Kidney epithelial cell (primary cell): Measurements from ENCODE around the gene CYB561. TPM values are rescaled to one million over a fixed set of nuclear protein-coding genes. Genes with fewer than 3 reads are reported as not detected.

ENCODE experiments used
- DNase-seq: peaks from one replicate; pipeline ENCODE4 v3.0.0-alpha.2; 2010; ENCODE audit warnings: low read depth
- H3K27me3 ChIP-seq: 2 replicates; pipeline ENCODE4 v1.6.0; 2011; ENCODE audit warnings: low read length; ENCODE audit not compliant: control insufficient read depth, insufficient read depth
- H3K36me3 ChIP-seq: 2 replicates; pipeline ENCODE4 v1.5.1; 2011; ENCODE audit warnings: low read length; ENCODE audit not compliant: control insufficient read depth, insufficient read depth
- H3K4me3 ChIP-seq: 2 replicates; pipeline ENCODE4 v1.5.1; 2011; ENCODE audit warnings: low read depth, mild to moderate bottlenecking, control low read depth, low read length
- total RNA-seq: library from RNA; depleted of rRNA; stranded (reverse); fragments of >200 nt; gene quantifications from 2 replicates; pipeline ENCODE4 v1.2.3, GENCODE V29; 2015
- TF ChIP-seq, protein P1 (sequence below): IDR thresholded peaks from 2 replicates; pipeline ENCODE4 v1.5.1; 2011; ENCODE audit warnings: mild to moderate bottlenecking, moderate library complexity, low read length, control low read depth, inconsistent platforms; ENCODE audit not compliant: insufficient read depth, poor library complexity, severe bottlenecking

Gene CYB561
- total RNA-seq, 1 donor from 2014 or later, result 19.3 TPM

DNA sequence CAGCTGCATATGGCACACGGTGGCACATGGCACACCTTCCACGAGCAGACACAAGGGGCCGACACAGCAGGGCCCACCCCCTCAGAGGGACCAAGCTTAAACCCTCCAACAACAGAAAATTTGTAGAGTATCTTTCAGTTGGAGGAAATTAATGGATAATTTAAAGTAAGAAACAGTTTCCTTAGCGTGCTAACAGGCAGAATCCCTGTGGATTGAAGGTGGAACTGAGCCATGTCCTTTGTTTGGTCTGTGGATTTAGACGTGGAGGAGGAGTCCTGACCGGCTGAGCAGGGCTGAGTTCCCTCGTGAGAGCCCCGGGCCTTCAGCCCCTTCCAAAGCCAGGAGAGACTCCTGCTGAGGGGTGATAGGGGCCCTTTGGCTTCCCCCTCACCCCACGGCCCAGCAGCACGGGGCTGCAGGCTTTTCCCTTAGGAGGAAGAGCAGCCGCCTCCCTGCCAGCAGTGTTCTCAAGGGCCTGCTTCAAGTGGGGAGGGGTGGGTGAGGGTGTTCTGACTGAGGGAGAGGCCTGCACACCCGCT lies 1.4 kb upstream of the CYB561 start:
- Histone ChIP-seq H3K27me3 (no peaks in the 10 kb centered on the region), H3K36me3 (no peaks in the 10 kb centered on the region), H3K4me3 (no peak overlapping the region)
- DNase-seq, result no peak
- TF ChIP-seq, protein P1, sequence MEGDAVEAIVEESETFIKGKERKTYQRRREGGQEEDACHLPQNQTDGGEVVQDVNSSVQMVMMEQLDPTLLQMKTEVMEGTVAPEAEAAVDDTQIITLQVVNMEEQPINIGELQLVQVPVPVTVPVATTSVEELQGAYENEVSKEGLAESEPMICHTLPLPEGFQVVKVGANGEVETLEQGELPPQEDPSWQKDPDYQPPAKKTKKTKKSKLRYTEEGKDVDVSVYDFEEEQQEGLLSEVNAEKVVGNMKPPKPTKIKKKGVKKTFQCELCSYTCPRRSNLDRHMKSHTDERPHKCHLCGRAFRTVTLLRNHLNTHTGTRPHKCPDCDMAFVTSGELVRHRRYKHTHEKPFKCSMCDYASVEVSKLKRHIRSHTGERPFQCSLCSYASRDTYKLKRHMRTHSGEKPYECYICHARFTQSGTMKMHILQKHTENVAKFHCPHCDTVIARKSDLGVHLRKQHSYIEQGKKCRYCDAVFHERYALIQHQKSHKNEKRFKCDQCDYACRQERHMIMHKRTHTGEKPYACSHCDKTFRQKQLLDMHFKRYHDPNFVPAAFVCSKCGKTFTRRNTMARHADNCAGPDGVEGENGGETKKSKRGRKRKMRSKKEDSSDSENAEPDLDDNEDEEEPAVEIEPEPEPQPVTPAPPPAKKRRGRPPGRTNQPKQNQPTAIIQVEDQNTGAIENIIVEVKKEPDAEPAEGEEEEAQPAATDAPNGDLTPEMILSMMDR, result no peak

DNA sequence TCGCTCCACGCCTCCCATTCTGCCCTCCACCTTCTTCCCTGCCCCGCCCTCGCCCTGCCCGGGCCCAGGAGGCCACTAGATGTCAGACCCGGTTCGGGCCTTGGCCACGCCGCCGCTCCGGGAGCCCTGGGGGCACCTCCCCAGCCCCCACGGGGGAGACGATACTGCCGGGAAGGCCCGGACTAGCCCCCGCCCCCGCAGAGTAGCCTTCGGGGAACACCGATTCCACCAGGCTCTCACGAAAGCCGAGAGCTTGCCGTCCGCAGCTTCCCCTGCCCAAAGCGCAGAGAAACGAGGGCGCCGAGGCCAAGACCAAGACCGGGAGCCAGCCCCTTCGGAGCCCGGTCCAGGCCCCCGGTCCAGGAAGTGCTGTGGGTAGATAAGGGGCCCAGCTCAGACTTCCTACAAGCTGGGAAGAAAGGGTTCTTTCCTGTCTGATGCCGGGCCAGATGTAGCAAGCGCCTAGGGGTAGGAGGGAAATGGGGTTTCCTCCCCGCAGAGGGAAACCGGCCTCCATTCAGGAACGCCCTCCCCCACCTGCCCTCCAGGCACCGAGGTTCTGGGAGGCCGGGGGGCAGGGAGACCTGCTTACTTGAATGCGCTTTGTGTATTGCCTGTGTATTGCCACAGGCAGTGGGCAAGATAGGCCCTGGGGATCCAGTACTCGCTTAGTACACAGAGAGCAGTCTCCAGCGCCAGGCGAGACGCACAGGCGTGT lies 806 bp upstream of the CYB561 start:
- TF ChIP-seq, protein P1, result peak; percentile 26
- DNase-seq, result no peak
- H3K27me3 ChIP-seq, result no peaks in the 10 kb centered on the region
- H3K4me3 ChIP-seq, result peak overlapping the region; percentile 54
- H3K36me3 ChIP-seq, result no peaks in the 10 kb centered on the region

GRCh38 chr17:63445571-63445953 lies 544 bp downstream of the CYB561 start:
- peak overlapping the region; percentile 54 for H3K4me3 ChIP-seq
- TF ChIP-seq, protein P1, result no peak
- H3K36me3 ChIP-seq, result no peaks in the 10 kb centered on the region
- no peaks in the 10 kb centered on the region for H3K27me3 ChIP-seq
- DNase-seq, result no peak

DNA sequence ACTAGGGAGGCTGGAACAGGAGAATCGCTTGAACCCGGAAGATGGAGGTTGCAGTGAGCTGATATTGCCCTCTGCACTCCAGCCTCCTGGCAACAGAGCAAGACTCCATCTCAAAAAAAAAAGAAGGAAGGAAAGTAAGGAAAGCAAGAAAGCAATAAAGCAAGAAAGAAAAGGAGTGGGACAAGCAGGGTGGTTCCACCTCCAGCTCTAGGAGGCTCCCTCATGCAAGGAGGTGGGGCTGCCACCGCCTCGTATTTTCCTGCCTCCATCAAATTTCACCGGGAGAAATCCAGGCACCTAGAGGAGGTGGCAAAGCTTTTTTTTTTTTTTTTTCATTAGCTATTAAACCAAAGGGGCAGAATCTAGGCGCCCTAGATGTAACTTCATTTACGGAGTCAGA lies 1.0 kb downstream of the CYB561 start:
- Histone ChIP-seq H3K36me3 (no peaks in the 10 kb centered on the region), H3K4me3 (peak overlapping the region; percentile 54), H3K27me3 (no peaks in the 10 kb centered on the region)
- TF ChIP-seq, protein P1, result no peak
- DNase-seq, result no peak

DNA sequence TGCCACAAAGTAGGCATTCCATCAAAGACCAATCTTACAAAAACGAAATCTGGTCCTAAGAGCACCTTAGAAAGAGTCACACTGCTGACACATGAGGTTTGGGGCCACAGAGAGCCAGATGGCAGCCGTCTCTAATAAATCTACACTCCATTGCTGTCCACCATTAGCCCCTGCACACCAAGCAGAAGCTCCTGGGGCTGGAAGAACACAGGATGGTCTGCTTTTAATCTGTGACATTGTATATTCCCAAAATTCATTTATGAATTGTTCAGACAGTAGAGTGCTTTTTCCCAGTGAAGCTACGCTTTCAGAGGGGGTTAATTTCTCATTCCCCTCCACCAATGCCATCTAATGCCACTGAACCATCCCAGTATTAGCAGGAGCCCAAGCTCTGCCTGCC lies 1.6 kb downstream of the CYB561 start:
- no peak for DNase-seq
- Histone ChIP-seq H3K4me3 (no peak overlapping the region), H3K27me3 (no peaks in the 10 kb centered on the region), H3K36me3 (no peaks in the 10 kb centered on the region)
- TF ChIP-seq, protein P1, result no peak

DNA sequence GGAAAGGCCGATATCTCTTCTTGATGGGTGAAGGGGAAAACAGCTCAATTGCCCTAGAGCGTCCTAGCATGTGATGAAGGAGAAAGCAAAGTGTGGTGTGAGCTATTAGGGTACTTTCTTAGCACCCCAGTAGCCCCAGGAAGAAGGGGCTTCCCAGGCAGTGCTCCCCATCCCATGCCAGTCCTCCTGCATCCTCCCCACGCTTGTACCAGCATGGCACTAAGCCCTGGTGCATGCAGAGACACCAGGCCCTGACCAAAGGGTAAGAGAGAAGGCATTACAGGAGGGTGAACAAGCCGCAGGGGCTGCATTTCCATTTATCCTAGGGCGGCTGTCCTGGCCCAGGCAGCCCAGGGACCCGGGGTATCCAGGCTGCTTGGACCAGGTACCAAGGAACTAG lies 3.1 kb downstream of the CYB561 start:
- no peak for DNase-seq
- TF ChIP-seq, protein P1, result no peak
- Histone ChIP-seq H3K27me3 (peaks cover under 1% of the 10 kb centered on the region), H3K36me3 (no peaks in the 10 kb centered on the region), H3K4me3 (no peak overlapping the region)
